ENCODE data around the gene EPB42. TPM values are rescaled to one million over a fixed set of nuclear protein-coding genes. Genes with fewer than 3 reads are reported as not detected.
"Not testable (repeated sequence)": the region's sequence is repeated elsewhere in the genome, so short reads cannot be mapped to it uniquely, and the experiment has no call there.

The EPB42 gene
- total RNA-seq, 2 experiments from 2014 or later, result not detected

- Mint-ChIP-seq H3K27ac (no peak overlapping the region), H3K4me1 (ENCODE audit: low read depth) (peaks cover 6% of the 10 kb centered on the region), H3K4me3 (no peak overlapping the region), H3K9me3 (peaks cover 2% of the 10 kb centered on the region), H3K27me3 (no peaks in the 10 kb centered on the region), H3K36me3 (peaks cover 37% of the 10 kb centered on the region)
- POLR2A ChIA-PET, result no interaction called here
- CTCF ChIA-PET, result no interaction called here
- intact Hi-C loops (cut with micrococcal nuclease), result no loop called here
- no peak for DNase-seq
Measured at GRCh38 chr15:43168192-43169107, 52.4 kb downstream of the EPB42 start.

- H3K4me3 Mint-ChIP-seq; H3K27ac Mint-ChIP-seq; H3K4me1 Mint-ChIP-seq (ENCODE audit: low read depth); DNase-seq; CTCF ChIA-PET; POLR2A ChIA-PET; intact Hi-C loops (cut with micrococcal nuclease); H3K27me3 Mint-ChIP-seq; H3K9me3 Mint-ChIP-seq: not testable (repeated sequence)
- H3K36me3 Mint-ChIP-seq, result peaks cover 33% of the 10 kb centered on the region
Measured at GRCh38 chr15:43167261-43167660, 53.6 kb downstream of the EPB42 start.

GRCh38 chr15:43165801-43166325 is 55.0 kb downstream of the EPB42 start:
- POLR2A ChIA-PET, result interaction anchor here (0.7 kb wide), 1 partner anchor 473 kb away, joined by 4 read pairs; no protein-coding TSS in a partner anchor
- H3K27me3 Mint-ChIP-seq, result no peaks in the 10 kb centered on the region
- peaks cover 28% of the 10 kb centered on the region for H3K36me3 Mint-ChIP-seq
- H3K4me3 Mint-ChIP-seq, result no peak overlapping the region
- CTCF ChIA-PET, result interaction anchor here (1.1 kb wide), 1 partner anchor 21 kb away, joined by 3 read pairs; no protein-coding TSS in a partner anchor
- peaks cover 6% of the 10 kb centered on the region for H3K4me1 Mint-ChIP-seq (ENCODE audit: low read depth)
- H3K9me3 Mint-ChIP-seq, result peaks cover 2% of the 10 kb centered on the region
- intact Hi-C loops (cut with micrococcal nuclease), result no loop called here
- no peak for DNase-seq
- H3K27ac Mint-ChIP-seq, result no peak overlapping the region

GRCh38 chr15:43153269-43153668 is 67.5 kb downstream of the EPB42 start:
- Mint-ChIP-seq H3K4me3 (no peak overlapping the region), H3K27ac (no peak overlapping the region), H3K36me3 (peaks cover 21% of the 10 kb centered on the region), H3K9me3 (no peaks in the 10 kb centered on the region), H3K27me3 (no peaks in the 10 kb centered on the region), H3K4me1 (ENCODE audit: low read depth) (peaks cover 11% of the 10 kb centered on the region)
- POLR2A ChIA-PET, result interaction anchor here (0.6 kb wide), 1 partner anchor 176 kb away, joined by 4 read pairs; no protein-coding TSS in a partner anchor
- CTCF ChIA-PET, result no interaction called here
- DNase-seq, result no peak
- intact Hi-C loops (cut with micrococcal nuclease), result no loop called here

- POLR2A ChIA-PET, result no interaction called here
- Mint-ChIP-seq H3K36me3 (peaks cover 17% of the 10 kb centered on the region), H3K4me3 (no peak overlapping the region), H3K9me3 (no peaks in the 10 kb centered on the region), H3K27ac (no peak overlapping the region), H3K27me3 (no peaks in the 10 kb centered on the region), H3K4me1 (ENCODE audit: low read depth) (peaks cover 11% of the 10 kb centered on the region)
- no peak for DNase-seq
- intact Hi-C loops (cut with micrococcal nuclease), result no loop called here
- CTCF ChIA-PET, result interaction anchor here (1.3 kb wide), 1 partner anchor 134 kb away, joined by 5 read pairs; no protein-coding TSS in a partner anchor
Measured at GRCh38 chr15:43151688-43152087, 69.1 kb downstream of the EPB42 start.

- ChIA-PET POLR2A (no interaction called here), CTCF (no interaction called here)
- no peak for DNase-seq
- H3K36me3 Mint-ChIP-seq, result peaks cover 17% of the 10 kb centered on the region
- H3K27me3 Mint-ChIP-seq, result no peaks in the 10 kb centered on the region
- H3K4me3 Mint-ChIP-seq, result no peak overlapping the region
- no peak overlapping the region for H3K27ac Mint-ChIP-seq
- H3K4me1 Mint-ChIP-seq (ENCODE audit: low read depth), result peaks cover 11% of the 10 kb centered on the region
- H3K9me3 Mint-ChIP-seq, result no peaks in the 10 kb centered on the region
- intact Hi-C loops (cut with micrococcal nuclease), result no loop called here
Measured at GRCh38 chr15:43150191-43150929, 70.5 kb downstream of the EPB42 start.

Other genes with a start within 250 kb of the EPB42 start
- gene UBR1, start 115.0 kb downstream of the EPB42 start, total RNA-seq, result 10 to 100 TPM; 24.5 to 29.7 TPM
- gene TMEM62, start 87.4 kb downstream of the EPB42 start, total RNA-seq, result 10 to 100 TPM; 11.3 to 12.7 TPM
- gene CCNDBP1, start 35.6 kb downstream of the EPB42 start, total RNA-seq, result 10 to 100 TPM; 79.5 to 80.6 TPM
- gene TGM5, start 45.9 kb upstream of the EPB42 start, total RNA-seq, result not detected
- not detected for gene TGM7, start 81.2 kb upstream of the EPB42 start, total RNA-seq
- 1 to 10 TPM; 7.7 to 9.1 TPM for gene LCMT2, start 109.6 kb upstream of the EPB42 start, total RNA-seq
- gene ZSCAN29, start 150.0 kb upstream of the EPB42 start, total RNA-seq, result 10 to 100 TPM; 20.6 to 20.9 TPM
- gene TUBGCP4, start 150.1 kb upstream of the EPB42 start, total RNA-seq, result 10 to 100 TPM; 37.3 to 37.6 TPM